Measurements from ENCODE around the gene GRIP1. TPM values are rescaled to one million over a fixed set of nuclear protein-coding genes. Genes with fewer than 3 reads are reported as not detected.

Gene GRIP1
- total RNA-seq, 6 donors from 2014 or later = 0.33 to 5.2 (median 1.7) TPM

DNA sequence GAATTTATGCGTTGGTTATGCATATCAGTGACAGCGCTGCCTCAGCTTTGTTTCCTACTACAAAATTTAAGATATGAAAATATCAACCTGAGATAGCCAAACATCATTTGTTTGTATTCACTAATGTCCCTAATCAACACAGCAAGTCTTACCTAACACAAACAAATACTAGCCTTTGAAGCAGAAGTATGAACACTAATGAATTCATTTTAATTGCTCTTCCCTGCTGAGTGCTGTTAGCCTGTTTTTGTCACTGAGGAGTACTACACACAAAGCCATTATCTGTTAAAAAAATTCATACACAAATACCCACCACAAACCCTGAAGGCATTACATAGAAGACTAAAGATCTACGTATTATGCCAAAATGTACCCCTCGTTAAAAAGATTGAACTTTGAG is 225.8 kb downstream of the GRIP1 start:
- H3K36me3 ChIP-seq = no peaks in the 10 kb centered on the region
- DNase-seq (no peak), ATAC-seq (ENCODE audit: low FRiP score in 2 of 2) (no peak)
- H3K9me3 ChIP-seq = no peaks in the 10 kb centered on the region
- no peak overlapping the region for H3K27ac ChIP-seq
- no peaks in the 10 kb centered on the region for H3K27me3 ChIP-seq
- no peaks in the 10 kb centered on the region for H3K4me1 ChIP-seq
- no peak overlapping the region for H3K4me3 ChIP-seq
- TF ChIP-seq POLR2A (IDR thresholded peaks at IDR 0.05) (no peak), EP300 (IDR thresholded peaks at IDR 0.05) (no peak), POLR2AphosphoS5 (IDR thresholded peaks at IDR 0.05) (no peak)
- TF ChIP-seq, protein P1, sequence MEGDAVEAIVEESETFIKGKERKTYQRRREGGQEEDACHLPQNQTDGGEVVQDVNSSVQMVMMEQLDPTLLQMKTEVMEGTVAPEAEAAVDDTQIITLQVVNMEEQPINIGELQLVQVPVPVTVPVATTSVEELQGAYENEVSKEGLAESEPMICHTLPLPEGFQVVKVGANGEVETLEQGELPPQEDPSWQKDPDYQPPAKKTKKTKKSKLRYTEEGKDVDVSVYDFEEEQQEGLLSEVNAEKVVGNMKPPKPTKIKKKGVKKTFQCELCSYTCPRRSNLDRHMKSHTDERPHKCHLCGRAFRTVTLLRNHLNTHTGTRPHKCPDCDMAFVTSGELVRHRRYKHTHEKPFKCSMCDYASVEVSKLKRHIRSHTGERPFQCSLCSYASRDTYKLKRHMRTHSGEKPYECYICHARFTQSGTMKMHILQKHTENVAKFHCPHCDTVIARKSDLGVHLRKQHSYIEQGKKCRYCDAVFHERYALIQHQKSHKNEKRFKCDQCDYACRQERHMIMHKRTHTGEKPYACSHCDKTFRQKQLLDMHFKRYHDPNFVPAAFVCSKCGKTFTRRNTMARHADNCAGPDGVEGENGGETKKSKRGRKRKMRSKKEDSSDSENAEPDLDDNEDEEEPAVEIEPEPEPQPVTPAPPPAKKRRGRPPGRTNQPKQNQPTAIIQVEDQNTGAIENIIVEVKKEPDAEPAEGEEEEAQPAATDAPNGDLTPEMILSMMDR (IDR thresholded peaks at IDR 0.05) = no peak
- WGBS, 2 donors = 82 to 95% methylated on average over 4 of the region's 4 CpGs

DNA sequence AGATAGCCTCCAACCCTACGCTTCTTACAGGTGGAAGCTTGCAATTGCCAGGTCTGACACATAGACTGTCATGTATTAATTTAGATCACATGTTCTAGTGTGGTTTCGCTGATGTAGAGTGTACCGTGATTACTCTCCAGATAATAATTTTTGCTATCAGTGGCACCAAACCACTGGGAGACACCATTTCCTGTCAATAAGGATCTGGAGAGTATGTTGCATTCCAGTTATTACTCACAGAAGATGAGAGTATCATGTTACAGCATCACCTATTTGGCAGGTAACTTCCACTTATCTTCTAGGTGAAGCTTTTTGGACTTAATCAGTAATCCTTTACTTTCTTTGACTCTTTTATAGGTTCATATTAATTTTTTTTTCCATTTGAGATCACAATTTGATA is 229.3 kb downstream of the GRIP1 start:
- H3K36me3 ChIP-seq = no peaks in the 10 kb centered on the region
- TF ChIP-seq POLR2A (IDR thresholded peaks at IDR 0.05) = no peak
- no peak for TF ChIP-seq POLR2AphosphoS5 (IDR thresholded peaks at IDR 0.05)
- TF ChIP-seq, protein P1 (IDR thresholded peaks at IDR 0.05) = no peak
- no peak for TF ChIP-seq EP300 (IDR thresholded peaks at IDR 0.05)
- H3K4me3 ChIP-seq = no peak overlapping the region
- ATAC-seq (ENCODE audit: low FRiP score in 2 of 2) = no peak
- no peaks in the 10 kb centered on the region for H3K4me1 ChIP-seq
- H3K27ac ChIP-seq = no peak overlapping the region
- WGBS, 2 donors = 88 to 93% methylated on average over 3 of the region's 3 CpGs
- no peaks in the 10 kb centered on the region for H3K9me3 ChIP-seq
- DNase-seq = no peak
- H3K27me3 ChIP-seq = no peaks in the 10 kb centered on the region

DNA sequence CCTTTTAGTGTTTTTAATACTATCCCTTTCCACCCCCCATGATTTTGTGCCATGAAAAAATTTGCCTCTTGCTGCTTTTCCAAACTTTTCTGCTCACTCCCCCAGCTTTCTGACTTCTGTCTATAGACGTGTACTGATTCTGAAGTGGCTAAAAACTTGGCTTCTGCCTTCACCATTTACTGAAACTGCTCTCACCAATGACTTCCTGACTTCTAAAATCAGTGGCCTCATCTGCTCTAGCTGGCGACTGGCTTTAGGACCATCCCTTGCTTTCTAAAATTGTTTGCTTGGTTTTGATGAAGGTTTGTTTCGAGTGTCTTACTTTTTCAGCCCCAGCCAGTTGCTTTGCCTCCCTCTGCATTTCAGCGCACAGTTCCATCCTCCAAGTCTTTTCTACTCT is 231.2 kb downstream of the GRIP1 start:
- no peak for DNase-seq
- H3K27ac ChIP-seq = no peak overlapping the region
- TF ChIP-seq POLR2AphosphoS5 (IDR thresholded peaks at IDR 0.05) (no peak), EP300 (IDR thresholded peaks at IDR 0.05) (no peak), POLR2A (IDR thresholded peaks at IDR 0.05) (no peak)
- TF ChIP-seq, protein P1 (IDR thresholded peaks at IDR 0.05) = no peak
- no peaks in the 10 kb centered on the region for H3K9me3 ChIP-seq
- no peaks in the 10 kb centered on the region for H3K4me1 ChIP-seq
- no peaks in the 10 kb centered on the region for H3K27me3 ChIP-seq
- H3K4me3 ChIP-seq = no peak overlapping the region
- 67 to 85% methylated on average over 4 of the region's 4 CpGs for WGBS, 2 donors
- no peaks in the 10 kb centered on the region for H3K36me3 ChIP-seq
- ATAC-seq (ENCODE audit: low FRiP score in 2 of 2) = no peak

DNA sequence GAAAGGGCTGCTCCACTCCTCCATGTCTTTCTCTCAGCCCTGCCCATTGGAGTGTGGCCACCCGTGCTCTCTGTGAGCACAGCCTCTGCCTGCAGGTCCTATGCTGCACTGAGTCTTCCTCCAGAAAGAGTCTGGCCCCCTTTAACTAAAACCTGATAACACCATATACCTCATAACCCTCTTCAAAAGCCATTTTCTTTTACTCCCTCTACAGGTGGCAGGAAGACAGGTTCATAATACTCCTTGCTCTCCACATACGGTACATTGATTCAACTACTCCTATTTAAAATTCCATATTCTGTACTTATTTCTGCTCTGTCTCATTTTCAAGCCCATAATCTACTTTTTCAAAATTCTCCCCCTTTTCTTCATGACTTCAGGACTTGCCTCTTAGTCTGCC is 232.6 kb downstream of the GRIP1 start:
- Histone ChIP-seq H3K9me3 (no peaks in the 10 kb centered on the region), H3K36me3 (no peaks in the 10 kb centered on the region), H3K27ac (no peak overlapping the region), H3K4me3 (no peak overlapping the region), H3K27me3 (no peaks in the 10 kb centered on the region), H3K4me1 (no peaks in the 10 kb centered on the region)
- ATAC-seq (ENCODE audit: low FRiP score in 2 of 2) = no peak
- DNase-seq = no peak
- TF ChIP-seq, protein P1 (IDR thresholded peaks at IDR 0.05) = no peak
- TF ChIP-seq POLR2AphosphoS5 (IDR thresholded peaks at IDR 0.05) = no peak
- TF ChIP-seq POLR2A (IDR thresholded peaks at IDR 0.05) = no peak
- TF ChIP-seq EP300 (IDR thresholded peaks at IDR 0.05) = no peak
- WGBS, 2 donors = 86 to 89% methylated on average over 2 of the region's 2 CpGs

DNA sequence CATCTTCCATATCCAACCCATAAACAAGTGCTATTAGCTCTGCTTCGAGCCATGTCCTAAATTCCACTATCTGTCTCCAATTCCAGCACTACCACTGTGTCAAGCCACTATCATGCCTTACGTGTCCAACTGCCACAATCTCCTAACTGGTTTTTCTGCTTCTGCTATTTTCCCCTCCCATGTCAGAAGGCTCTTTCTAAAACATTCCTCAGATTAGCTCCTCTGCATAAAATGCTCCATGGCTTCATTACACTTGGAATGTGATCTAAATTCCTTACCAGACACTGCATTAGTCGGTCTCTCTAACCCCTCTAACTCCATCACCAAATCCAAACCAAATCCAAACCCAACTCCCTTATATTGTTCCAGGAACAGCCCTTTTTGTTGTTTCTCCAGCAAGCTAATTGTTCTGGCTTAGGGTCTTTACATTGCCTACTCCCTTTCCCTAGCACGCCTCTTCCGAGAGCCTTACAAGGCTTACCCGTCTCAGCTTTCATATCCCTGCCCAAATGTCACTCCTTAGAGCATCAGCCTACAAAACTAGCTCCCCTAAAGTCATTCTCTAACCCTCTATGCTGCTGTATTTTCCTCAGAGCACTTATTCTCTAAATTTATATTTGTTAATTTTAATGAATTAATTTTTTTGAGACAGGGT is 236.8 kb downstream of the GRIP1 start:
- TF ChIP-seq POLR2A (IDR thresholded peaks at IDR 0.05) = no peak
- TF ChIP-seq POLR2AphosphoS5 (IDR thresholded peaks at IDR 0.05) = no peak
- WGBS, 2 donors = 82 to 87% methylated on average over 6 of the region's 6 CpGs
- H3K27me3 ChIP-seq = no peaks in the 10 kb centered on the region

More for the DNA sequence above, 236.8 kb downstream of the GRIP1 start:
- Histone ChIP-seq H3K4me1 (no peaks in the 10 kb centered on the region), H3K4me3 (no peak overlapping the region), H3K36me3 (no peaks in the 10 kb centered on the region), H3K27ac (no peak overlapping the region), H3K9me3 (no peaks in the 10 kb centered on the region)
- no peak for DNase-seq
- no peak for ATAC-seq (ENCODE audit: low FRiP score in 2 of 2)
